HG03571 (cell line): Measurements from ENCODE around the gene CADM1.

Source experiments
- ATAC-seq: cut with Tn5 transposase; IDR thresholded peaks from one replicate; pipeline ENCODE4 v1.9.1; 2021; ENCODE audit not compliant: unreplicated experiment

The CADM1 gene

GRCh38 chr11:115409116-115409670, 95.0 kb downstream of the CADM1 start:
- ATAC-seq: no peak

DNA sequence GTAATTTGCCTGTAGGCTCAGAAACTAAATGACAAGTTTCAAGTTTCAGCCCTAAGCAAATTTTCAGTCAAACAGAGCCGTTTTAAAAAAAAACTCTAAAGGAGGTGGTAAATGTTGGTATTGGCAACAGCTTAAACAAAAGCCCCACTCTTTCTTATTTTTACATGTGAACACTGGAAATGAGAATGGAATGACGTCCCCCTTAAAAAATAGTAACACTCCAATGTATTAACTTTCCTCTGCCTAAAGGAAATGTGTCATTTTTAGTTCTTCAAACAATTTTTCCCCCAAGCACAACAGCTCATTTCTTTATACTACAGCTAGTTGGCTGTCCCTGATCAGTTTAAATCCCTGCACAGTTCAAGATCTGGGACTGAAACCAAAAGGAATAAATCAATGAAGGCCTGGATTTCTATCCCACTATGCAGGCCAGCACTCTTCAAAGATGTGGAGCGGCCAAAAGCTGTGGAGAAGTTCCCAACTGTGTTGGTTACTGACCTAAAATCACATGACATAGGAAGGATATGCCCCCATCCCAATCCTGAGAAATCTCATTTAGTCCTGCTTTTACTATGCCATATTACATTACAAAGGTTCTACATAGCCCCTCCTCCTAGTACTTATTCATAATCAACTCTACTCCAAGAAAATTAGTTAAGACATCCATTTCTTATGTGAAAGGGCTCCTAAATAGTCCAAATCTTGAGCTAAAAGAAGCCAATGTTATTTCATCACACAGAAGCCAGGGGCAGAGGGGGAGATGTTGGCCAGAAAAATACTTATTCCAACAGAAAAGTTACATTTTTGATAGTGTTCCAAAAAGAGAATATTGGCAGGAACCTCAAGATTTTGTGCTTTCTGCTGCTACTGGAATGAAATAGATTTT, 95.9 kb downstream of the CADM1 start:
- no peak for ATAC-seq

DNA sequence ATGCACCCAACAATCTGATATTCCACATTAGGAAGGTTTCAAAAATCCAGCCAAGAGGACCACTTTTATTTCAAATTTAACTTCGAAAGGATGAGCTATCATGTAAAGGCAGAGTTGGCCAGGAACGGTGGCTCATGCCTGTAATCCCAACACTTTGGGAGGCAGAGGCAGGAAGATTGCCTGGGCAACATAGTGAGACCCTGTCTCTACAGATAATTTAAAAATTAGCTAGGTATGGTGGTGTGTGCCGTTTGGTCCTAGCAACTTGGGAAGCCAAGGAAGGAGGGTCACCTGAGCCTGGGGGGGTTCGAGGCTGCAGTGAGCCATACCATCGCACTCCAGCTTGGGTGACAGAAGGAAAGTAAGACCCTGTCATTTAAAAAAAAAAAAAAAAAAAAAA, 96.7 kb downstream of the CADM1 start:
- no peak for ATAC-seq

DNA sequence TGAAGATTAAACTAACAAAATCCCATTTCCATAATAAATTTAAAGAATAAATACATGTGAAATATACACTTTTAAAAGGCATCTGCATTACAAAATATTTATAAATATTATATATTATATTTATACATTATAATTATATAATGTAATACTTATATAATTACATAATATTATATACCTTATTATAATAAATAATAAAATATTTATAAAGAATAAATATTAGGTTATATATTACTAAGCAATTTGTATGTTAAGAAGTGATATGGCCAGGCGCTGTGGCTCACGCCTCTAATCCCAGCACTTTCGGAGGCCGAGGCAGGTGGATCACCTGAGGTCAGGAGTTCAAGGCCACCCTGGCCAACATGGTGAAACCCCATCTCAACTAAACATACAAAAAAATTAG, 97.8 kb downstream of the CADM1 start:
- no peak for ATAC-seq

DNA sequence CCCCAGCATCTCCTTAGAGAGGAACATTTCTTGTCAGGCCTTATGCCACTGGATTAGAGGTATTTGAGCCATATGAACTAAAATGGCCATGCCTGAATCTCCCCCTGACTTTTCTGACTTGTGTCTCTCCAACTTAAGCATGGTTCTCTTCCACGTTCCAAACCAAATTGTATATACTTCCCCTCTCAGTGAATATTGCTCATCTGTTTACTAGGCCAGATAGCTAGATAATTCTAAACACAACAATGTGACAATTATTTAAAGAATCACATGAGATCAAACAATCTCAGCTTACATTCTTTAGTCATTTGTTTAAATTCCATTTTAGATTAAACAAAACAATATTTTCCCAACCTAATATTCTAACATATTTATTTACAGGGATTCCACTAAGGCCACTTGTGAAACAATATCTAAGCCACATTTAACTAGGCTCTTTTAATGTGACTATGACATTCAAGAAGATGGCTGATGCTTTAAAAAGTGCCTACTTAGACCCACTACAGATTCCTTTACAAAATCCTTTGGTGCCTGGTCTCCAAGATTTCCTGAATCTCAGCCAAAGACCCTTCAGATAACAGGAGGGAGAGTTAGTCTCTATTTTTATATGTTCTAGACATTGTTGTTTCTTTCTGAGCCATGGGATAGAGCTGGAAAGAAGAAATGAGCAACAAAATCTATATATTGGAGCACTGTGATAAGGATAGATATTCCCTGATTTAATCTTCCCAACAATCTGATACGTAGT, 105.7 kb downstream of the CADM1 start:
- no peak for ATAC-seq

GRCh38 chr11:115396533-115396932, 107.7 kb downstream of the CADM1 start:
- no peak for ATAC-seq

GRCh38 chr11:115393950-115394349, 110.3 kb downstream of the CADM1 start:
- no peak for ATAC-seq

- no peak for ATAC-seq
Measured at GRCh38 chr11:115391598-115391997, 112.6 kb downstream of the CADM1 start.

DNA sequence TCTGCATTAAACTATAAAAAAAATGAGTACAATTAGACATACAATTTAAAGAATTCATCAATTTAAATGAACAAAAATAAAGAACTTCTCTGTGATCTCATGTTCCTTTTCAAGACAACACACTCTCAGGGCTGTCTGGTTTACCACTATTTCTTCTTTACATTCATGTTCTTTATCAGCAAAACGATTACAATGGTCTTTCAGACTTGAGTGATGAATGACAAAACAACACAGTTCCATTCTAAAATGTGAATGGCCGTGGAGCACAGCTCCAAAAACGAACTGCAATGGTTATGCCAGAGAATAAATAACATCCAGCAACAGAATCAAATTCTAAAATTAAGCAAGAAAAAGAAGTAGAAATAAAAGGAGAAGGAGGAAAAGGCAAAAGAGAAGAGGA, 113.1 kb downstream of the CADM1 start:
- no peak for ATAC-seq

- no peak for ATAC-seq
Measured at GRCh38 chr11:115390441-115390840, 113.8 kb downstream of the CADM1 start.

- ATAC-seq: no peak
Measured at GRCh38 chr11:115389790-115390189, 114.4 kb downstream of the CADM1 start.

DNA sequence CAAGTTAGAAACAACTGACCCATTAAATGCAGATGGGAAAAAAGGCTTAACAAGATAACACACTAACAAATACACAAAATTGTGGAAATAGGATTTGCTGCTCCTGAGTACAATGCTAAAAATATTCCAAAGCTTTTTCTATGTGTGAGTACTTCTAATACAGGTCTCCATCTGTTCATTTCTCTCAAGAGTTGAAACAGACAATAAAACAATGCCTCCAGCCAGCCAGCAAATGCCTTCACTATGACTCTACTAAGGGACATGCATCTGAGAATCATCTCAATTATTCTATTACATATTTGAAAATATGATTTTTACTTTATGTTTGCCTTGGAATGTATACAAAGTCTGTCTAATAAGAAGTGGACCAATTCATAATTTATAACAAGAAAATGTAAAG, 119.0 kb downstream of the CADM1 start:
- no peak for ATAC-seq

DNA sequence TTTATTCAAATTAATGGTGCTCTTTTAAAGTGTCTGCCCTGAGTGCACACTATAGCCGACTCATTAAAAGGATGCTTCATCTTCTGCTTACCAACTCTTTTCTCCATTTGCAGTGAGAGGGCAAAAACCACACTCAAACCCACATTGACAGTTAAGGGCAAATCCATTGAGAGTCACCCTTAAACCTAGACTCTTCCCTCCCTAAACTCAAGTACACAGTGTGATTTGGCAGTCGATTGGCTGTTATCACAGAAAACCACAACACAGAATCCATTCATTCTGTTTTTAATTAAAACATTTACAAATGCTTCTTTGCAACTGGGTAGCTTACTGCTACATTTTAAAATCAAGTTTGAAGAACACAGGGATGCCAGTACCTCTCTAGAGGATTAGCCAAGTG, 120.0 kb downstream of the CADM1 start:
- no peak for ATAC-seq

DNA sequence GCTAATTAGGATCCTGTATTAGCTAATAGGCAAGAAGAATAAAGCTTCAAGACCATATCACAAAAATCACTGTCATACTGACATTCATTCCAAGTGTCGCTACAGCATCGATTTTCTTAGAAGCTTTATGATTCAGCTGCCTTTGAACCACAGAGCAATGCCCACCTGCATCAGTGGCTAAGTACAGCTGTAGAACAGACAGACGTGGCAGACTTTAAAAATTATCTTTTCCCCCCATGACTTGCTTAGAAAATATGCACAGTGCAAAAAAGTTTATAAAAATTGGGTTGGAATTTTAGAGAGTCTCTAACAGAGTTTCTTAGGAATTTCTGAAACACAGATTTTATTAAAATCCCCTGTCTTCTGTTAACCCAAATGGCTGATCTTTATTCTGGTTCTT, 120.8 kb downstream of the CADM1 start:
- ATAC-seq: no peak

- ATAC-seq: no peak
Measured at GRCh38 chr11:115379528-115379927, 124.7 kb downstream of the CADM1 start.

DNA sequence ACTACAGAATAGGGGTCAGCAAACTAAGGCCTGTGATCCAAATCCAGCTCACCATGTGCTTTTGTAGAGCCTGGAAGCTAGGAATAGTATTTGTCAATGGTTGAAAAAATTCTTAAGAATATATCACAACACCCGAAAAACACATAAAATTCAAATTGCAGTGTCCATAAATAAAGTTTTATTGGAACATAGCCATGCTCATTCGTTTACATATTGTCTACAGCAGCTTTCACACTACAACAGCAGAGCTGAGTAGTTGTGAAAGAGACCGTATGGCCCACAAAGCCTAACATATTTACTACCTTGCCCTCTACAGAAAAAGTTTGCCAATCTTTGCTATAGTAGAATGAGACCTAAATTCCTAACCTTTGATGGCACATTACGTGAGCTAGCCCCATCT, 125.7 kb downstream of the CADM1 start:
- no peak for ATAC-seq

DNA sequence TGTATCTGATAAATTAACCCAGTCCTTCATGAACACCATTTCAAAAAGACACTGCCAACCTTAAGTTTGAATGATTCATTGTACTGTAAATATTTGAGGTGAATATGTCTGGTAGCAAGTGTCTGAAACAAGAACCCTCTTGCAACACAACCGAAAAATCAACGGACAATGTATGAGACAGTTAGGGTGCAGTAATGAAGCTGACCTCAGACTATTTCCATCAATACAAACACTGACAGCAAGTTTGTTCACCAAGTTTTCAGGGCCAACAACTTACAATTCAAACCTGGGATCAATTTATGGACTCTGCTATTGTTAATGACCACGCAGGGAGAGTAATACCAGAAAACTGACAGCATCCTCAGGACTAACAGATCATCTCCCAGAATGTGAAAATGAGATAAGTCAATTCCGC, 126.3 kb downstream of the CADM1 start:
- no peak for ATAC-seq

GRCh38 chr11:115368616-115369015, 135.6 kb downstream of the CADM1 start:
- no peak for ATAC-seq

GRCh38 chr11:115366826-115367225, 137.4 kb downstream of the CADM1 start:
- no peak for ATAC-seq

DNA sequence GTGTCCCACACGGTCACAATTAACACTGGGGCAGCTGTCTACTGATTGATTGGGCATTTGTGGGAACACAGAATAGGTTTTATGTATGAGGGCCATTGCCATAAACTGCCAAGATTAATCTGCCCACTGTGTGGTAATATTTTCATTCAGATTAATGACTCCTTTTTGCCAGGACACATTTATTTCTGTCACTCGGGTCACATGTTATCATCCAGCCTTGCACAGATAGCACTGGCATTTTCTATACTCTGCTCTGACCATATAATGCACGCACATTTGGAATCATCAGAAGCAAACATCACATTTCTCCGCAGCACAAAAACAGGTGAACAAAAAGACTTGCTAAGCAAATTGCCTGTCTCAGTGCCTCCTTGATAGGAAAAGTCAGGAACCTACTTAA, 138.3 kb downstream of the CADM1 start:
- no peak for ATAC-seq

DNA sequence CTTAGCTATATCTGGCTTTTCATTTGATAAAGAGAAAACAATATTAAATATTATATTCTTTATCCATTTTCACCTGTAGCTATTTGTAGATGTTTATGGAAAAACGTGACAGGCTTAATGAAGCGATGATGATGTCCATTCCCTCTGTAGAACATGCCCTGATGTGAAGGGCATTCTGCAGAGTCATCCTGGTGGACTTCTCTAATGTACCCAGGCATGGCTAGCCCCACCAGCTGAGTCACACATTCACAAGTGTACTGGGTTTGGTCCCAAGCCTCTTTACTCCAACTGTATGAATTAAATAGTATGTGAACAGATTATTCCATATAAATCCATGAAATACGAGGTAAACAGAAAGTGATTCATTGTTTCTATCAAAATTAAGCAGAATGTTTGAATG, 139.3 kb downstream of the CADM1 start:
- no peak for ATAC-seq

- ATAC-seq: no peak
Measured at GRCh38 chr11:115363921-115364320, 140.3 kb downstream of the CADM1 start.
